Keratinocyte (primary cell): Measurements from ENCODE around the gene HTRA3. TPM values are rescaled to one million over a fixed set of nuclear protein-coding genes. Genes with fewer than 3 reads are reported as not detected.

Experiments used
- DNase-seq: peaks from one replicate; pipeline ENCODE4 v3.0.0-alpha.2; 2011; ENCODE audit warnings: low read depth, missing footprints, low spot score
- FAIRE-seq: peaks from 2 replicates; lab custom pipeline; 2011; peaks lifted over from hg19 to GRCh38; lab: Jason Lieb, UNC
- H2AFZ ChIP-seq: 2 replicates; pipeline ENCODE4 v1.6.0; 2012; ENCODE audit warnings: low read length, control low read depth, inconsistent platforms; ENCODE audit not compliant: control insufficient read depth
- H3K27ac ChIP-seq: 2 replicates; pipeline ENCODE4 v1.5.1; 2011; ENCODE audit warnings: low read length; ENCODE audit not compliant: control insufficient read depth, insufficient read depth
- H3K27me3 ChIP-seq: 3 replicates; pipeline ENCODE4 v1.6.0; 2011; ENCODE audit warnings: low read length; ENCODE audit not compliant: control insufficient read depth, insufficient read depth; ENCODE audit errors: extremely low read depth
- H3K36me3 ChIP-seq, 2 experiments: 2 replicates in 1 of 2; 3 replicates in 1 of 2; pipeline ENCODE4 v1.5.1; 2011; ENCODE audit warnings: low read length in 2 of 2, mild to moderate bottlenecking in 1 of 2; ENCODE audit not compliant: control insufficient read depth in 2 of 2, insufficient read depth in 2 of 2; ENCODE audit errors: extremely low read depth in 1 of 2
- H3K4me1 ChIP-seq: 3 replicates; pipeline ENCODE4 v1.5.1; 2011; ENCODE audit warnings: low read length; ENCODE audit not compliant: control insufficient read depth, insufficient read depth; ENCODE audit errors: extremely low read depth
- H3K4me2 ChIP-seq: 3 replicates; pipeline ENCODE4 v1.6.0; 2011; ENCODE audit warnings: low read depth, low read length; ENCODE audit not compliant: control insufficient read depth, insufficient read depth; ENCODE audit errors: extremely low read depth
- H3K4me3 ChIP-seq, 3 experiments: fragments of 200-600 bp in 1 of 3; sonication (generic) in 1 of 3; 2 replicates in 2 of 3; 3 replicates in 1 of 3; pipeline ENCODE4 v1.5.1; 2011 to 2016; ENCODE audit warnings: low read length in 3 of 3, mild to moderate bottlenecking in 3 of 3, control low read depth in 2 of 3, inconsistent platforms in 1 of 3, low read depth in 1 of 3, mixed read lengths in 1 of 3, mixed run types in 1 of 3, moderate library complexity in 1 of 3; ENCODE audit not compliant: control insufficient read depth in 2 of 3, insufficient read depth in 2 of 3; ENCODE audit errors: extremely low read depth in 1 of 3
- H3K79me2 ChIP-seq: 2 replicates; pipeline ENCODE4 v1.6.0; 2012; ENCODE audit warnings: low read length; ENCODE audit not compliant: control insufficient read depth, insufficient read depth
- H3K9ac ChIP-seq: 3 replicates; pipeline ENCODE4 v1.6.0; 2011; ENCODE audit warnings: low read length; ENCODE audit not compliant: control insufficient read depth, insufficient read depth; ENCODE audit errors: extremely low read depth
- H3K9me1 ChIP-seq: 3 replicates; pipeline ENCODE4 v1.6.0; 2011; ENCODE audit warnings: low read length; ENCODE audit not compliant: control insufficient read depth, insufficient read depth; ENCODE audit errors: extremely low read depth
- H3K9me3 ChIP-seq: 2 replicates; pipeline ENCODE4 v1.5.1; 2012; ENCODE audit warnings: low read depth, low read length; ENCODE audit not compliant: control insufficient read depth
- H4K20me1 ChIP-seq: 3 replicates; pipeline ENCODE4 v1.6.0; 2011; ENCODE audit warnings: low read length; ENCODE audit not compliant: control insufficient read depth, insufficient read depth; ENCODE audit errors: extremely low read depth
- EZH2 ChIP-seq: IDR thresholded peaks from one replicate; pipeline ENCODE4 v1.6.1; 2012; ENCODE audit warnings: inconsistent platforms, mild to moderate bottlenecking, low read length, moderate library complexity
- dilution Hi-C: fragments of 300-500 bp; cut with MboI; formaldehyde crosslinking; loops from one replicate; pipeline ENCODE4 v1.7.0; 2020; ENCODE audit warnings: low sequenced_read_pairs; ENCODE audit not compliant: extremely low pct_ligation_motif_present
- polyA plus RNA-seq, 5 experiments: library from polyadenylated mRNA; depleted of rRNA in 3 of 5; stranded (reverse) in 3 of 5; stranded (forward) in 1 of 5; unstranded in 1 of 5; fragments of >200 nt; gene quantifications; 1 replicate in 1 of 5; 2 replicates in 3 of 5; 3 replicates in 1 of 5; pipeline versions ENCODE4 v1.2.1 to v1.2.3, GENCODE V29; 2011 to 2012; ENCODE audit warnings: missing spikeins in 2 of 5, low read depth in 1 of 5, low replicate concordance in 1 of 5
- TF ChIP-seq, protein P1 (sequence below), 3 experiments: IDR thresholded peaks in 1 of 3; conservative IDR thresholded peaks in 1 of 3; optimal IDR thresholded peaks in 1 of 3; 2 replicates in 2 of 3; 3 replicates in 1 of 3; pipeline versions ENCODE3 to v1.5.1; 2011; ENCODE audit warnings: low read length in 3 of 3, mild to moderate bottlenecking in 3 of 3, moderate library complexity in 2 of 3, control low read depth in 1 of 3, inconsistent platforms in 1 of 3; ENCODE audit not compliant: insufficient read depth in 2 of 3; ENCODE audit errors: extremely low read depth in 1 of 3

HTRA3 gene
- polyA plus RNA-seq, 1 donor (not counting 4 experiments of a cell fraction or from before 2014, with no cell fraction given) = not detected

DNA sequence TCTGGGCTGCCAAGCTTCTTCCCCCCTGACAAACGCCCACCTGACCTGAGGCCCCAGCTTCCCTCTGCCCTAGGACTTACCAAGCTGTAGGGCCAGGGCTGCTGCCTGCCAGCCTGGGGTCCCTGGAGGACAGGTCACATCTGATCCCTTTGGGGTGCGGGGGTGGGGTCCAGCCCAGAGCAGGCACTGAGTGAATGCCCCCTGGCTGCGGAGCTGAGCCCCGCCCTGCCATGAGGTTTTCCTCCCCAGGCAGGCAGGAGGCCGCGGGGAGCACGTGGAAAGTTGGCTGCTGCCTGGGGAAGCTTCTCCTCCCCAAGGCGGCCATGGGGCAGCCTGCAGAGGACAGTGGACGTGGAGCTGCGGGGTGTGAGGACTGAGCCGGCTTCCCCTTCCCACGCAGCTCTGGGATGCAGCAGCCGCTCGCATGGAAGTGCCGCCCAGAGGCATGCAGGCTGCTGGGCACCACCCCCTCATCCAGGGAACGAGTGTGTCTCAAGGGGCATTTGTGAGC, 37.0 kb downstream of the HTRA3 start:
- H3K36me3 ChIP-seq = no peaks in the 10 kb centered on the region
- no peak overlapping the region for H3K4me3 ChIP-seq
- H2AFZ ChIP-seq = no peak overlapping the region
- FAIRE-seq (no peak), DNase-seq (no peak)
- no peak overlapping the region for H3K4me2 ChIP-seq
- dilution Hi-C loops = no loop called here
- H3K9me3 ChIP-seq = no peaks in the 10 kb centered on the region
- peaks cover 4% of the 10 kb centered on the region for H3K4me1 ChIP-seq
- H4K20me1 ChIP-seq = no peaks in the 10 kb centered on the region
- no peaks in the 10 kb centered on the region for H3K79me2 ChIP-seq
- TF ChIP-seq, protein P1, sequence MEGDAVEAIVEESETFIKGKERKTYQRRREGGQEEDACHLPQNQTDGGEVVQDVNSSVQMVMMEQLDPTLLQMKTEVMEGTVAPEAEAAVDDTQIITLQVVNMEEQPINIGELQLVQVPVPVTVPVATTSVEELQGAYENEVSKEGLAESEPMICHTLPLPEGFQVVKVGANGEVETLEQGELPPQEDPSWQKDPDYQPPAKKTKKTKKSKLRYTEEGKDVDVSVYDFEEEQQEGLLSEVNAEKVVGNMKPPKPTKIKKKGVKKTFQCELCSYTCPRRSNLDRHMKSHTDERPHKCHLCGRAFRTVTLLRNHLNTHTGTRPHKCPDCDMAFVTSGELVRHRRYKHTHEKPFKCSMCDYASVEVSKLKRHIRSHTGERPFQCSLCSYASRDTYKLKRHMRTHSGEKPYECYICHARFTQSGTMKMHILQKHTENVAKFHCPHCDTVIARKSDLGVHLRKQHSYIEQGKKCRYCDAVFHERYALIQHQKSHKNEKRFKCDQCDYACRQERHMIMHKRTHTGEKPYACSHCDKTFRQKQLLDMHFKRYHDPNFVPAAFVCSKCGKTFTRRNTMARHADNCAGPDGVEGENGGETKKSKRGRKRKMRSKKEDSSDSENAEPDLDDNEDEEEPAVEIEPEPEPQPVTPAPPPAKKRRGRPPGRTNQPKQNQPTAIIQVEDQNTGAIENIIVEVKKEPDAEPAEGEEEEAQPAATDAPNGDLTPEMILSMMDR (optimal IDR thresholded peaks at IDR 0.05 in 1 of 3, IDR thresholded peaks at IDR 0.05 in 1 of 3, conservative IDR thresholded peaks at IDR 0.05 in 1 of 3; ENCODE audit: extremely low read depth in 1 of 3, insufficient read depth in 2 of 3, low read length in 3 of 3) = no peak
- TF ChIP-seq EZH2 = no peak
- peaks cover 15% of the 10 kb centered on the region for H3K27me3 ChIP-seq
- H3K27ac ChIP-seq = no peak overlapping the region
- H3K9ac ChIP-seq = no peak overlapping the region
- H3K9me1 ChIP-seq = no peaks in the 10 kb centered on the region

DNA sequence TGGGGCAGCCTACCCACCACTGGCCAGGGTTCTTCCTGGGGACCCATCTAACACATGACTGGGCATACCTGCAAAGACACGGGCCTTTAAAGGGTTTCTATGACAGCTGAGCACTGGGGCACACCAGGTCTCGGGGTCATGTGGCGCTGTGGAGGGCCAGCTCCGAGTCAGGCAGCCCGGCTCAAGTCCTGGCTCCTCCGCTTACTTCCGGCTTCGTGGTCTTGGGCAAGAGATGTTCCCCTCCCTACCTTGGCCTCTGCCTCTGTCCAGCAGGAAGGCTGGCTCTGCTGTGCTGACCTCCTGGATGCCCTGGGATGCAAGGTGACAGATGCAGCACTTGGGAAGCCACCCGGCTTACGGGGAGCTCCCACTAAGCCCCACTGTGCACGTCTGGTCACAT, 37.6 kb downstream of the HTRA3 start:
- no peak overlapping the region for H3K4me3 ChIP-seq
- H3K9me3 ChIP-seq = no peaks in the 10 kb centered on the region
- H3K4me1 ChIP-seq = peaks cover 4% of the 10 kb centered on the region
- FAIRE-seq = no peak
- no peaks in the 10 kb centered on the region for H4K20me1 ChIP-seq
- no peak overlapping the region for H3K4me2 ChIP-seq
- H3K79me2 ChIP-seq = no peaks in the 10 kb centered on the region
- no peak overlapping the region for H2AFZ ChIP-seq
- dilution Hi-C loops = no loop called here
- H3K9ac ChIP-seq = no peak overlapping the region
- no peak for TF ChIP-seq EZH2
- TF ChIP-seq, protein P1 (optimal IDR thresholded peaks at IDR 0.05 in 1 of 3, IDR thresholded peaks at IDR 0.05 in 1 of 3, conservative IDR thresholded peaks at IDR 0.05 in 1 of 3; ENCODE audit: extremely low read depth in 1 of 3, insufficient read depth in 2 of 3, low read length in 3 of 3) = no peak
- H3K36me3 ChIP-seq = no peaks in the 10 kb centered on the region
- H3K9me1 ChIP-seq = no peaks in the 10 kb centered on the region
- no peak overlapping the region for H3K27ac ChIP-seq
- H3K27me3 ChIP-seq = peaks cover 15% of the 10 kb centered on the region
- no peak for DNase-seq
